Skeletal muscle tissue (tissue), 4 donors: Measurements from ENCODE around the gene SRGAP3. TPM values are rescaled to one million over a fixed set of nuclear protein-coding genes. Genes with fewer than 3 reads are reported as not detected.
A peak's percentile ranks its signal among the peaks of the same experiment; 100 is the strongest.

Source experiments
- H3K27ac ChIP-seq: one replicate; pipeline ENCODE4 v1.7.0; 2013; ENCODE audit warnings: mild to moderate bottlenecking, low read depth, low read length, inconsistent platforms
- H3K27me3 ChIP-seq, 3 donors: one replicate each; pipeline ENCODE4 v1.7.0; 2013; ENCODE audit warnings: low read length in 3 of 3; ENCODE audit not compliant: control insufficient read depth in 3 of 3, insufficient read depth in 3 of 3
- H3K36me3 ChIP-seq, 3 donors: one replicate each; pipeline ENCODE4 v1.7.0; 2013; ENCODE audit warnings: low read length in 3 of 3; ENCODE audit not compliant: control insufficient read depth in 3 of 3, insufficient read depth in 3 of 3
- H3K4me1 ChIP-seq, 3 donors: one replicate each; pipeline ENCODE4 v1.7.0; 2013; ENCODE audit warnings: low read length in 3 of 3, mild to moderate bottlenecking in 3 of 3; ENCODE audit not compliant: control insufficient read depth in 3 of 3, insufficient read depth in 3 of 3
- H3K4me3 ChIP-seq, 3 donors: one replicate each; pipeline ENCODE4 v1.7.0; 2013; ENCODE audit warnings: low read length in 3 of 3
- H3K9ac ChIP-seq, 3 donors: one replicate each; pipeline ENCODE4 v1.7.0; 2013; ENCODE audit warnings: low read length in 3 of 3, mild to moderate bottlenecking in 3 of 3, moderate library complexity in 2 of 3, low read depth in 1 of 3
- H3K9me3 ChIP-seq, 3 donors: one replicate each; pipeline ENCODE4 v1.7.0; 2013; ENCODE audit warnings: low read length in 3 of 3; ENCODE audit not compliant: control insufficient read depth in 3 of 3
- total RNA-seq: library from RNA; depleted of rRNA; stranded (reverse); fragments of >200 nt; gene quantifications from one replicate; pipeline ENCODE4 v1.2.3, GENCODE V29; 2014
- donor health status: Osteomylitis.

SRGAP3 gene
- total RNA-seq, 1 donor from 2014 or later: 15.7 TPM

DNA sequence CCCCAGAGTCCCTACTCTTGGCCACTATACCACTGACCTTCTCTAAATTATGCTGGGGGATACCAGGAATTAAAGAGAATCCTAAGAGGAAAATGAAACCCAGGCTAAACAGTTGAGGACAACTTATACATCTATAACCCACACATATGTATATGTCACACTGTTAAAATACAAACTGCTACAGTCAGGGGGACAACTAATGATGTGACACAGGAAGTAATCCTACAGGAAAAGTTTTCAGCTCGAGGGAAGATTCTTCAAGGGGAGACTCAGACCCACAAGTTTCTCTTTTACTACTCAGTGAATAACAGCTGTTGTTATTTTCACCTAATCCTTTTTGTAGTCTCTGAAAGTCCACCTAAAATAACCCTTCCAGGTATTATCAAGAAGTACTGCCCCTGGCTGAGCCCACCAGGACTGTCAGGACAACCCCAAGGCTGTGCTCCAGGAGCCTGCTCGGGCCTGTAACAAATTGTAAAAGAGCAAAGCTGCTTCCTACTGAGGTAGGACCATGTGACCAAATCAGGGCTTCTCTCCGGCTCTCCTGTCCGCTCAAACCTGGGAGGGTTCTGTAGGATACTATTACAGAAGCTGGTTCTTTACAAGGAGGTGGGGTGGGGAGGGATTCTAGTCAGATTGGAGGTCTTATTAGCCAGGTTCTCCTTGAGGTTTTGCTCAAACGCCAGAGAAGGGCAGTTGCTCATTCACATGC, 91.6 kb downstream of the SRGAP3 start:
- no peak overlapping the region for H3K4me3 ChIP-seq
- H3K9me3 ChIP-seq: no peaks in the 10 kb centered on the region
- no peak overlapping the region for H3K9ac ChIP-seq
- peaks cover 11 to 19% (median 14%) of the 10 kb centered on the region in 3 donors for H3K4me1 ChIP-seq
- no peaks in the 10 kb centered on the region for H3K36me3 ChIP-seq
- H3K27ac ChIP-seq: no peak overlapping the region
- no peaks in the 10 kb centered on the region for H3K27me3 ChIP-seq

DNA sequence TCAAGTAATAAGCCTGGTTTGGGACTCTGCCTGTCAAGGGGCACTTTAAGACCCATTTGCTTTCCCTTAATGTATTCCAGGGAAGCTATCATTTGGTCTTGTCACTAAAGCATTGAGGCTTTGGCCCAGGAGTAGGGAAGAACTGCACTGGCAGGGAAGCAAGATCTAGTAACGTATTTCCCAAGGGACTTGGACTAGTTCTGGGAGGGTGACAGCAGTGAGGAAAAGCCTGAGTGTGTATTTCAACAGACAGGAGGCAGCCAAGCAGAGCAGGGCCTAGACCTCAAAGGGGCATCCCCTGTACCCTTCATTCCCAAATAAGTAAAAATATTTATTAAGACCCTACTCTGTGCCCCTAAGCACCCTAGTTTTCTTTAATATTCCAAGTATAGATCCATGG, 92.8 kb downstream of the SRGAP3 start:
- no peak overlapping the region for H3K4me3 ChIP-seq
- H3K27ac ChIP-seq: no peak overlapping the region
- H3K9me3 ChIP-seq: no peaks in the 10 kb centered on the region
- no peaks in the 10 kb centered on the region for H3K36me3 ChIP-seq
- H3K4me1 ChIP-seq: peaks cover 11 to 19% (median 14%) of the 10 kb centered on the region in 3 donors
- H3K27me3 ChIP-seq: no peaks in the 10 kb centered on the region
- no peak overlapping the region for H3K9ac ChIP-seq

DNA sequence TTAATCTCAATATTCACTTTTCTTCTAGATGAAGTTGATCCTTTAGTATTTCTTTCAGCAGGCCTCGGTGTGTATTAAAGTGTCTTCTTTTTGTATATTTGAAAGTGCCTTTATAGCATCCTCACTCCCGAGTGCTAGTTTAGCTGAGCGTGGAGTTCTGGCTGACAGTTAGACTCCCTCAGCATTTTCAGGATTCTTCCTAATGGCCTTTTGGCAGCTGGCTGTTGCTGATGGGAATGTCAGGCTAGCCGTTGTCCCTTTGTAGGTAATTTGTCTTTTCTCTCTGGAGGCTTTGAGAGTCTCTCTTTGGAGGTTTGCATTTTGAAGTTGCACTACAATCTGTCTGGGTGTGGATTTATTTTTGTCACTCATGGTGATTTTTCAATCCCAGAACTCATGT, 94.4 kb downstream of the SRGAP3 start:
- no peaks in the 10 kb centered on the region for H3K27me3 ChIP-seq
- H3K4me1 ChIP-seq: peaks cover 11 to 19% (median 14%) of the 10 kb centered on the region in 3 donors
- H3K9me3 ChIP-seq: no peaks in the 10 kb centered on the region
- H3K36me3 ChIP-seq: no peaks in the 10 kb centered on the region
- no peak overlapping the region for H3K4me3 ChIP-seq
- no peak overlapping the region for H3K27ac ChIP-seq
- H3K9ac ChIP-seq: no peak overlapping the region

DNA sequence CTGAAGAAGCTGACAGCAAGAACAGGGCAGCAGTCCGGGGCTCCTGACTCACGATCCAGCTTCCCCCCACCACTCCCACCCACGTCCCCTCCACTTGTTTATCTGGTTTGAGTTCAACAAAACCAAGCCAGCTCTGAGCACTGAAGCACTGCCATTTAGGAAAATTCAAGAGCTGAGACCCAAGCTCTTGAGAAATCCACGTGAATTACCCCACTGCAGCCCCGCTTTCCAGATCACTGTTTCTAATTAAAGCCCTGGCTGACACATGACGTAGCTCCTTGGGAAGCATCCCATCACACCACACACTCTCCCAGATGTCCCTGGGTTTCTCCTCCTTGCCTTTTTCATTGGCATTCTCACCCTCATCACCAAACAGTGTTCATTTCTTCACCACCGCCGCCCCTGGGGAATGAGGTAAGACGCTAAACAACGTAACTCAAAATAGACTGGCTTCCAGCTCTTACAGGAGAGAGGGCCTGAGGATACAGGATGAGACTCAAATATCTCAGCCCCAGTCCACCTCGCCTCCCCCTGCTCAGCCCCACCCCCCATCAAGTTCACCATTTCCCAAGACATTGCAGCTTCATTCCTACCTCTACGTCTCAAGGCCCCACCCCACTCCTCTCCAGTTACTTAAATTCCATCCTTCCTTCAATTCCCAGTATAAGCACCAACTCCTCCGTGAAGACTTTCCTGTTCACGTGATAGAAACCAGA, 95.4 kb downstream of the SRGAP3 start:
- no peaks in the 10 kb centered on the region for H3K27me3 ChIP-seq
- peak overlapping the region; percentile 48 for H3K27ac ChIP-seq
- H3K9ac ChIP-seq: peak overlapping the region in 2 of 3 donors; percentile 27 to 54
- H3K4me1 ChIP-seq: peaks cover 11 to 22% (median 14%) of the 10 kb centered on the region in 3 donors
- peak overlapping the region in 2 of 3 donors; percentile 14 to 19 for H3K4me3 ChIP-seq
- H3K36me3 ChIP-seq: no peaks in the 10 kb centered on the region
- no peaks in the 10 kb centered on the region for H3K9me3 ChIP-seq

DNA sequence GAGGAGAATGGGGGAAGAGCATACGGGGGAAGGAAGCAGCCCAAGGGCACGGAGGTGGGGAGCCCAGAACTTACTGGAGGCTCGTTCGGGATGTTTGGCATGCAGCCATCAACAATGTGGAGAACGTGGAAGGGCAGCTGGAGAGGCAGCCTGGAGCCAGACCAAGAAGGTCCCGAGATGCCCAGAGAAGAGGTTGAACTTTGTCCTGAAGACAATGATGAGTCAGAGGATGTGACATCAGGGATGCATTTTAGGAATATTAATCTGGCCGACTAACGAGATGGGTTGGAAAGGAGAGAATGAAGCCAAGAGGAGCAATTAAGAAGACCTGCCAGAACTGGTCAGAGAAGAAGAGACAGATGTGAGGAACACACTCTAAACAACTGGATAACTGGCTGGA, 98.2 kb downstream of the SRGAP3 start:
- no peaks in the 10 kb centered on the region for H3K9me3 ChIP-seq
- H3K27ac ChIP-seq: no peak overlapping the region

DNA sequence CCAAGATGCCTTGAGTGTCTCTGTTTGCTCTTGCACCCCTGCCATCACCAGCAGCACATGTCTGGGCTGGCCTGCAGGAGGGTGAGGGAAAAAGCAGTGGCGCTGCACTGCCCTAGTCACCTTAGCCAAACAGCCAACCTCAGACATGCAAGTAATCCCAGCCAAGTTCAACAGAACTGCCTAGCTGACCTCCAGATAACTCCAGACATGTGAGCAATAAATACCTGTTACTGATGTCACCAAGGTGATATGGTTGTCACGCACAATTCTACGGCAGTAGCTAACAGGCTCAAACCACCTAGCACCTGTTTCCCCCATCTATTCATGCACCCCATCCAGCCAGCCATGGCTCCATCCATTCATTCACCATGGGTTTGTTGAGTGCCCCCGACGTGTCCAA, 99.9 kb downstream of the SRGAP3 start:
- Histone ChIP-seq H3K27me3 (no peaks in the 10 kb centered on the region), H3K4me3 (no peak overlapping the region), H3K9me3 (no peaks in the 10 kb centered on the region), H3K9ac (no peak overlapping the region), H3K4me1 (peaks cover 8 to 13% (median 9%) of the 10 kb centered on the region in 3 donors), H3K36me3 (no peaks in the 10 kb centered on the region), H3K27ac (no peak overlapping the region)

More for the DNA sequence above, 98.2 kb downstream of the SRGAP3 start:
- peaks cover 8 to 16% (median 14%) of the 10 kb centered on the region in 3 donors for H3K4me1 ChIP-seq
- H3K9ac ChIP-seq: no peak overlapping the region
- H3K4me3 ChIP-seq: no peak overlapping the region
- H3K27me3 ChIP-seq: no peaks in the 10 kb centered on the region
- H3K36me3 ChIP-seq: no peaks in the 10 kb centered on the region

- no peaks in the 10 kb centered on the region for H3K9me3 ChIP-seq
- H3K27ac ChIP-seq: no peak overlapping the region
- H3K9ac ChIP-seq: no peak overlapping the region
Observed at GRCh38 chr3:9147896-9148266, 101.6 kb downstream of the SRGAP3 start.

DNA sequence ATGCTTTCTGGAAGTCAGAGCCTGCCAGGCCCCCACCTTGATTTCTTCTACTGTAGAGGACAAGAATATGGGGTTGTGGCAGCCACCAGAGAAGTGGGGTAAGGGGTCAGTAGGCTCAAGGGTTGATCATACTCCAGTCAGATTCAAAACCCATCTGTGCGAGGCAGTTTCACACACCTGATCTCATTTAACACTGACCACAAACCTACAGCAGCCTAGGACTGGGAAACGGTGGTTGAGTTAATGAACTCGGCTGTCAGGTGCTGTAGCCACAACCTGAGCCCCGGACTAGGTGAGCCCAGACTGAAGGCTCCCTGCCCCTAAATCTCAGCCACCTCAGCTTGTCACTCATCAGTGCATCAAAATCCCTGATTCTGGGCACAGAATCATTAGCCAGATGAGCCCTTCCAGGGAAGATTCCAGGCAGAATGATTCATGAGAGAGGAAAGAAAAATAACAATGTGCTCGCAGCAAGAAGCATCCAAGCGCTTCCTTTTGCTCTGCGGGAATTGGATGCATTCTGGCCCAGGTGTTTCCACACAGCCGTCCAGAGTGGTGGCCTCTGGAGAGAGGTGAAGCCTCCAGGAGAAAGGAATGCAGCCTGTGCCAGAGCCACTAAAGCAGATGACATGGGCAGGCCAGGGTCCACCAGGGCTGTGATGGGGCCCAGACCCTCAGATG, 102.1 kb downstream of the SRGAP3 start:
- Histone ChIP-seq H3K4me3 (no peak overlapping the region), H3K27ac (no peak overlapping the region), H3K9ac (no peak overlapping the region), H3K4me1 (peaks cover 0 to 6% (median 0%) of the 10 kb centered on the region in 3 donors), H3K36me3 (no peaks in the 10 kb centered on the region), H3K9me3 (no peaks in the 10 kb centered on the region), H3K27me3 (no peaks in the 10 kb centered on the region)

More at GRCh38 chr3:9147896-9148266, 101.6 kb downstream of the SRGAP3 start:
- Histone ChIP-seq H3K27me3 (no peaks in the 10 kb centered on the region), H3K36me3 (no peaks in the 10 kb centered on the region), H3K4me3 (no peak overlapping the region), H3K4me1 (peaks cover 0 to 5% (median 0%) of the 10 kb centered on the region in 3 donors)

DNA sequence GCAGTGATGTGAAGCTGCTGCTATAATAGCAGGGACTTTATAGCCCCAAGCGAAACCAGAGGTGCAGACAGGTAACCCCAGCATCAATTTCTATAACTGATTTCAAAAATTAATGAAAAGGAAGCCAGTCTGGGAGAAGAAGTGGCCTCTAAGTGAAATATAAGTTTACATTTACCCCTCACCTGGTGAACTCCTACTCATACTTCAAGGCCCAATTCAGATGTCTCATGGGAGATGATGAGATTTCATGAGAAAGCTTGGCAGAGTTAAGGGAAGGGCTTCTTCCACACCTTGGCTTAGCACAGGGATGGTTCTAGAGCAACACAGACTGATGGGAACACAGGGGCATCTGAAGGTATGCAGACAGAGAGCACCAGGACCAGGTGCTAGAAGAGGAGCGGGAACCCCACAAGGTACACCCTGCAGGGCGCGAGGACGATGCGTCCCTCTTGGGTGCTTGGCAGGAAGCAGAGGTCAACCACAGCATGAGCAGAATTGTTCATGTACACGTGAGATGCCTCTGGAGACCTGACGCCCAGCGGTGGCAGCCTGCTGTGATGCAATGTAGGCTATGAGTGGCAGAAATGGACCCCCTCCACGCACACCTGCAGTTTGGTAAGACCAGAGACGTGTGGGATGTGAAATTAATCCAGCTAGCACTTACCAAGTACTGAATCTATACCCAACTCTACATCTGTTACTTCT, 102.9 kb downstream of the SRGAP3 start:
- Histone ChIP-seq H3K36me3 (no peaks in the 10 kb centered on the region), H3K9me3 (no peaks in the 10 kb centered on the region), H3K4me1 (peaks cover 4 to 14% (median 5%) of the 10 kb centered on the region in 3 donors), H3K9ac (no peak overlapping the region), H3K27ac (no peak overlapping the region), H3K4me3 (no peak overlapping the region), H3K27me3 (no peaks in the 10 kb centered on the region)
